GM18907 (cell line): ENCODE results near the gene TAF11L4.
"Not testable (repeated sequence)": the region's sequence is repeated elsewhere in the genome, so short reads cannot be mapped to it uniquely, and the experiment has no call there.

Experiments used
- ATAC-seq: cut with Tn5 transposase; IDR thresholded peaks from one replicate; pipeline ENCODE4 v1.9.1; 2021; ENCODE audit warnings: mild to moderate bottlenecking, moderate library complexity; ENCODE audit not compliant: unreplicated experiment

Gene TAF11L4

DNA sequence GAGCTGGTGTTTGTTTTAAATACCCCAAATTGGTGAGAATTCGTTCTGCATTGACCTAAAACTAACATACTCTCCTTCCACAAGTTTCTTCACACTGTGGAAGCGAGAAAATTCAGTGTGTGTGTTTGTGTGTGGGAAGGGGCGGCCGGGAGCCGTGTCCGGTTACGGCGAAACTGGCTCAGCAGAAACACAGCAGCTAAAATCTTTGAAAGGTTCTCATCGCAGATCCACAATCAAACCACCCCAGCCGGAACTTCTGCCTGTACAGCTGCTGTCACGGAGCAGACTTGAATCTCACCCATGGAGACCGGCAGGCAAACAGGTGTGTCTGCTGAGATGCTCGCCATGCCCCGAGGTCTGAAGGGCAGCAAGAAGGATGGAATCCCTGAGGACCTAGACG is at the start of gene TAF11L4:
Gene TAF11L4, plus strand, starts transcription at position 301 of the 400 bp plus-strand sequence.
- not testable (repeated sequence) for ATAC-seq

GRCh38 chr5:17475064-17475463 is 46.5 kb upstream of the TAF11L4 start:
- peak; percentile 54 for ATAC-seq

GRCh38 chr5:17477043-17477442 is 44.6 kb upstream of the TAF11L4 start:
- ATAC-seq = no peak

GRCh38 chr5:17477573-17478265 is 43.9 kb upstream of the TAF11L4 start:
- ATAC-seq = no peak

DNA sequence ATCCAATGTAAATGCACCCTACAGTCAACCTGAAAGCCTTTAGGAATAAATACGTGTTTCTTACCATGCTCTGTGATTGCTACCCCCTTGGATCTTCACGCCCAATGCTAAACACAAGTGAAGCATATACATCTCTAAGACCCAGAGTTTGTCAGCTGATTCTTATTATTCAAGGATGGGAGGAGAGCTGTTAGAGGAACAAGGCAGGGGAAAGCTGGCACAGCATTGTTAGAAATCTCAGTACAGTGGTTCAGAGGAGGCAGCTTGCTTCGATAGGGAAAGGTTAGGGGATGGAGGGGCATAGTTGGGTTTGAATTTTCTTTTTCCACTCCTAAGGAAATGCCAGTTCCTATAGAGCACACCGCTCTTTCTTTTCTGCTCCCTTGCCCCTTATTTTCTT is 40.2 kb upstream of the TAF11L4 start:
- ATAC-seq = no peak

DNA sequence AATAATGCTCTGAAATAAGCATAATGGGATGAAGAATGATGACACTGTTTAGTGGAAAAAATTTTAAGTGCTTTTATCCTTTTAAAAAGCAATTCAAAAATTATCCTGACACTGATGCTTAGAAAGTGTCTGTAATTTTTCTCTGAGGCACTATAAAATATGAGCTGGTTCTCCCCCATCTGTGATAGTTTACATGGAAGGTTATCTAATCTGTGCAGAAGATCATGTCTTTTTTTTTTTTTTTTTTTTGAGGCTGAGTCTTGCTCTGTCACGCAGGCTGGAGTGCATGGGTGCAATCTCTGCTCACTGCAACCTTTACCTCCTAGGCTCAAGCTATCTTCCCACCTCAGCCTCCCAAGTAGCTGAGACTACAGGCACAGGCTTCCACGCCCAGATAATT is 38.8 kb upstream of the TAF11L4 start:
- no peak for ATAC-seq

DNA sequence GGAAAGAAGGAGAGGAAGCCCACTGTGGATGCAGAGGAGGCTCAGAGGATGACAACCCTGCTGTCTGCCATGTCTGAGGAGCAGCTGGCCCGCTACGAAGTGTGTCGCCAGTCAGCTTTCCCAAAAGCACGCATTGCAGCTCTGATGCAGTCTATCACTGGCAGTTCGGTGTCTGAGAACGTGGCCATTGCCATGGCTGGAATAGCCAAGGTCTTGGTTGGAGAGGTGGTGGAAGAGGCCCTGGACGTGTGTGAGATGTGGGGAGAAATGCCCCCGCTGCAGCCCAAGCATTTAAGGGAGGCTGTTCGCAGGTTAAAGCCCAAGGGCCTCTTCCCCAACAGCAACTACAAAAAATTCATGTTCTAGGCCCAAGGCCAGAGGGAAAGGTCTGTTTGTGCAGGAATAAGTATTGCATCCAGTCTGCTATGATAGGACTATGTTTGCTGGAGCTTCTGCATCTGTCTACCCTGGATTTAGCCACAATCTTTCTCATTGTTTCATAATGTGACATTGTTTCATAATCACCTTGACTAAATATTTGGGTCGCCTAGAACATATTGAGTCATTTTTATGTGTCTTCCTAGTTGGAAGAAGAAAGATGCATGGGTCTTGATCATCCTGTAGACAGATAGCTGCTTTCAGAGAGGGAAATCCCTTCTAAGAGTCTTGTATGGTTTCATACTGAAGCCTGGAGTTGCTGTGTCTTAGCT is 35.0 kb upstream of the TAF11L4 start:
- ATAC-seq = not testable (repeated sequence)

DNA sequence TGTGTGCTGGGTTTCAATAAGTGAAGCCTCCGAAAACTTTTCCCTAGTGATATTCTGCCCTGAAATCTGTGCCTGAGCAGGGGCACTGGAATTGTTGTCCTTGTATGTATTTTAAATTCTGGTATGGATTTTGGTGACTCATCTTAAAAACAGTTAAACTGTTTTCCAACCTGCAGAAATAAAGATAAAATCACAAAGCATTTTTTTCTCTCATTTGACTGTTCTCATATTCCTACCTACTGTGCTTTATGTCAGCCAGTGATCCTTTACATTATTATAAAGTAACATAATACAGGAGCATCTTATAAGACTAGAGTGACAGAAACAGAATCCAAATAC is 34.5 kb upstream of the TAF11L4 start:
- ATAC-seq = no peak

DNA sequence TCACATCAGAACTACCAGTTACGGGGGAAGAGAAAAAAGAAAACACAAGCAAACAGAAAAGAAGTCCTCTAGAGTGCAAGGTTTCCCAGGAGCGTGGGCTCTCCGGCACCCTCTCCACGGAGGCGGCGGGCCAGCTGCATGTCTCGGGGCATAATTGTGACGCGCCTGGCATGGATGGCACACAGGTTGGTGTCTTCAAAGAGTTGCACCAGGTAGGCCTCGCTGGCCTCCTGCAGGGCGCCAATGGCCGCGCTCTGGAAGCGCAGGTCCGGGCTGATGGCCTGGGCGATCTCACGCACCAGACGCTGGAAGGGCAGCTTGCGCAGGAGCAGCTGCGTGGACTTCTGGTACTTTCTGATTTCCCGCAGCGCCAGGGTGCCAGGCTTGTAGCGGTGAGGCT is 30.3 kb upstream of the TAF11L4 start:
- ATAC-seq = not testable (repeated sequence)

DNA sequence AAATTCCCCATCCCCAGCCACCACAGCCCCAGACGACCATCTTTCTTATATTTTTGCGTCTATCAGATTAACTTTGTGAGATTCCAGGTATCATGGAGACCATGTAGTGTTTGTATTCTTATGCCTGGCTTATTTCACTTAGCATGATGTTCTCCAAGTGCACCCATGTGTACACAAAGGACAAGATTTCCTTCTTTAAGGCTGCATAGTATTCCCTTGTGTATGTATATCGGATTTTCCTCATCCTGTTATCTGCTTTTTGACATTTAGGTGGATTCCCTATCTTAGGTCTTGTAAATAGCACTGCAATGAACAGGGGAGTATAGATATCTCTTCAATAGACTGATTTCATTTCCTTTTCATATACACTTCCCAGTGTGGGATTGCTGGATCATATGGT is 28.8 kb upstream of the TAF11L4 start:
- no peak for ATAC-seq

DNA sequence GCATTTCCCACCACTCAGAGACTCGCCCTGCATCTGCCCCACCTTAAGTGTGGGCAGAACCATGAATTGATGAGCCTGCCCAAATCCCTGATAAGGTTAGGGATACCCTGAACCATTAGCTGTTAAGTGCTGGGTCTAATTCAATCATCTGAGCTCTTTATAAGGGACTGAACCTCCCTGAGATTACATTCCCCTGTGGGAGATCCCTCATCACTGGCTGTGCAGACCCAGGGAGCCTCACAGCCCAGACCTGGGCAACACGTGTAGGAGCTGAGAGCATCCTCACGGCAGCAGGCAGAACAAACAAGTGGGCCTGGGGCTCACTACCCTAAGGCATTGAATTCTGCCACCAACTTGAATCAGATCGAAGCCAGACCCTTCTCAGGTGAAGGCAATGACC is 24.2 kb upstream of the TAF11L4 start:
- ATAC-seq = no peak

DNA sequence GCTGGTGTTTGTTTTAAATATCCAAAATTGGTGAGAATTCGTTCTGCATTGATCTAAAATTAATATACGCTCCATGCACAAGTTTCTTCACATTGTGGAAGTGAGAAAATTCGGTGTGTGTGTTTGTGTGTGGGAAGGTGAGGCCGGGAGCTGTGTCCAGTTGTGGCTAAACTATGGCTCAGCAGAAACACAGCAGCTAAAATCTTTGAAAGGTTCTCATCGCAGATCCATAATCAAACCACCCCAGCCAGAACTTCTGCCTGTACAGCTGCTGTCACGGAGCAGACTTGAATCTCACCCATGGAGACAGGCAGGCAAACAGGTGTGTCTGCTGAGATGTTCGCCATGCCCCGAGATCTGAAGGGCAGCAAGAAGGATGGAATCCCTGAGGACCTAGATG is 23.7 kb upstream of the TAF11L4 start, which contains the start of gene TAF11L2:
Gene TAF11L2, plus strand, starts transcription at position 301 of the 400 bp plus-strand sequence.
- ATAC-seq = not testable (repeated sequence)

DNA sequence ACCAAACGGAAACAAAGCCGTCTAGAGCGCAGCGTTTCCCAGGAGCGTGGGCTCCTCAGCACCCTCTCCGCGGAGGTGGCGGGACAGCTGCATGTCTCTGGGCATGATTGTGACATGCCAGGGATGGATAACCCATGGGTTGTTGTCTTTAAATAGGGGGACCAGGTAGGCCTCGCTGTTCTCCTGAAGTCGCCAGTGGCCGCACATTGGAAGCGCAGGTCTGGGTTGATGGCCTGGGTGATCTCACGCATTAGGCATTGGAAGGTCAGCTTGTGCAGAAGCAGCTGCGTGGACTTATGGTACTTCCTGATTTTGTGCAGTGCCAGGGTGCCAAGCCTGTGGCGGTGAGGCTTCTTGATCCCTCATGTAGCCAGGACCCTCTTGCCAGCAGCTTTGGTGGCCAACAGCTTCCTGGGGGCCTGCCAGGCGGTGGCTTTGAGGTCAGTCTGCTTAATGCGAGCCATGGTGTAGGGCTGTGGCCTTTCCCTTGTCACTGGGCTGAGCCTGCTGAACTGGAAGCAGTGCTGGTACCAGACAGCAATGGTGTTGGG is 9.8 kb upstream of the TAF11L4 start:
- ATAC-seq = no peak

DNA sequence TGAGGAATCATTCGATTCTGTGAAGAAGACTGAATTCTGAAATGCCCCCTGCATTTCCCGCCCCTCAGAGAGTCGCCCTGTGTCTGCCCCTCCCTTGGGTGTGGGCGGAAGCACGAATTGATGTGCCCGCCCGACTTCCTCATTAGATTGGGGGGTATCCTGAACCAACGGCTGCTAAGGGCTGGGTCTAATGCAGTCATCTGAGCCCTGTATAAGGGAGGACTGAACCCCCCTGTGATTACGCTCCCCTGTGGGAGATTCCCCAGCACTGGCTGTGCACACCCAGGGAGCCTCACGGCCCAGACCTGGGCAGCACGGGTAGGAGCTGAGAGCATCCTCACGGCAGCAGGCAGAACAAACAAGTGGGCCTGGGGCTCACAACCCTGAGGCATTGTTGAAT is 4.1 kb upstream of the TAF11L4 start:
- ATAC-seq = not testable (repeated sequence)

- not testable (repeated sequence) for ATAC-seq
These were observed 3.5 kb upstream of the TAF11L4 start, which contains the start of gene TAF11L3 for GRCh38 chr5:17518067-17518466. Gene TAF11L3, plus strand, starts transcription at chr5:17518367.

DNA sequence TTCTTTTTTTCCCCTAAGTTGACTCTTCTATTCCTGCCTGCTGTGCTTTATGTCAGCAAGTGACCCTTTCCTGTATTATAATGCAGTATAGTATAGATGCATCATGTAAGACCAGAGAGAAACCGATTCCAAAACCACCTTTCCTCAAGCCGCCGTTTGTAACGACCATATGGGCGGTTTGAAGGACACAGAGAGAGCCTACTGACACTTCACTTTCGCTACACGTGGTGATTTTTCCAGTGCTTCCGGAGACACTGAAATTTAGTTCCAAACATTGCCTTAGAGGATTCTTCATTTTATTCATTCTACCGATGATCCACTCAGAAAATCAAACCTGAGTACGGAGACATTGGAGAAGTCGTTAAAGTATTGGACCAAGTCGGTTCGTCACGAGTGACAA is 2.1 kb upstream of the TAF11L4 start:
- ATAC-seq = not testable (repeated sequence)

DNA sequence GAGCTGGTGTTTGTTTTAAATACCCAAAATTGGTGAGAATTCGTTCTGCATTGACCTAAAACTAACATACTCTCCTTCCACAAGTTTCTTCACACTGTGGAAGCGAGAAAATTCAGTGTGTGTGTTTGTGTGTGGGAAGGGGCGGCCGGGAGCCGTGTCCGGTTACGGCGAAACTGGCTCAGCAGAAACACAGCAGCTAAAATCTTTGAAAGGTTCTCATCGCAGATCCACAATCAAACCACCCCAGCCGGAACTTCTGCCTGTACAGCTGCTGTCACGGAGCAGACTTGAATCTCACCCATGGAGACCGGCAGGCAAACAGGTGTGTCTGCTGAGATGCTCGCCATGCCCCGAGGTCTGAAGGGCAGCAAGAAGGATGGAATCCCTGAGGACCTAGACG is 3.3 kb downstream of the TAF11L4 start, which contains the start of gene TAF11L5:
Gene TAF11L5, plus strand, starts transcription at position 301 of the 400 bp plus-strand sequence.
- ATAC-seq = not testable (repeated sequence)

- not testable (repeated sequence) for ATAC-seq
These were observed 4.9 kb downstream of the TAF11L4 start for GRCh38 chr5:17526504-17526903.

DNA sequence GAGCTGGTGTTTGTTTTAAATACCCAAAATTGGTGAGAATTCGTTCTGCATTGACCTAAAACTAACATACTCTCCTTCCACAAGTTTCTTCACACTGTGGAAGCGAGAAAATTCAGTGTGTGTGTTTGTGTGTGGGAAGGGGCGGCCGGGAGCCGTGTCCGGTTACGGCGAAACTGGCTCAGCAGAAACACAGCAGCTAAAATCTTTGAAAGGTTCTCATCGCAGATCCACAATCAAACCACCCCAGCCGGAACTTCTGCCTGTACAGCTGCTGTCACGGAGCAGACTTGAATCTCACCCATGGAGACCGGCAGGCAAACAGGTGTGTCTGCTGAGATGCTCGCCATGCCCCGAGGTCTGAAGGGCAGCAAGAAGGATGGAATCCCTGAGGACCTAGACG is 6.8 kb downstream of the TAF11L4 start, which contains the start of gene TAF11L6:
Gene TAF11L6, plus strand, starts transcription at position 301 of the 400 bp plus-strand sequence.
- ATAC-seq = not testable (repeated sequence)
